Measurements from ENCODE around the gene ZNF892. TPM values are rescaled to one million over a fixed set of nuclear protein-coding genes. Genes with fewer than 3 reads are reported as not detected.

ZNF892 gene
- total and polyA plus RNA-seq, 2 of the 4 experiments (the other 2 are of a cell fraction), result 0.46 to 2.7 TPM

DNA sequence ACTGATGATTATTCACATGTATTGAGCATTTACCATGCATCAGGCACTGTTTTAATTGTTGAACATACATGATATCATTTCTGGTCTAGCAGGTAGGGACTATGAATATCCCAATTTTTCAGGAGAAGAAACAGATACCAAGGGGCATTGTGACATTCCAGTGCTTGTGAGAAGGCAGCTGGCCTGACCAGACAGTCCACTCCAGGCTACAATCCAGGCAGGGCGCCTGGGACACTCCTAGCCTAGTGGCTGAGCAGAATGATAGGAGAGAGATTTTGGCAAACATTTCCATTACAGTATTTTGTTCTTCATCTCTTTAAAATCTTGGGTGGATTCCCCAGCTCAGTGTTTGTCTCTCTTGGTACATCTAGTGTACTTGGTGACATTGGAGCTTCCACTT, 24.9 kb downstream of the ZNF892 start:
- POLR2A ChIA-PET (ENCODE audit: unreplicated experiment), result no interaction called here
- no peak for DNase-seq
- Histone ChIP-seq H3K9me3 (ENCODE audit: control insufficient read depth, insufficient read depth, low read length) (no peaks in the 10 kb centered on the region; the same call in 1 of the 2 replicates), H3K4me1 (ENCODE audit: control insufficient read depth, insufficient read depth, low read length) (no peaks in the 10 kb centered on the region), H3K4ac (ENCODE audit: low read depth, low read length) (no peak overlapping the region), H2BK15ac (ENCODE audit: low read depth, low read length) (no peak overlapping the region), H3K79me1 (ENCODE audit: low read depth in 1 of 2, low read length in 2 of 2) (no peaks in the 10 kb centered on the region), H3K27me3 (ENCODE audit: control insufficient read depth, insufficient read depth, low read length) (no peaks in the 10 kb centered on the region), H2AK5ac (ENCODE audit: low read depth, low read length) (no peak overlapping the region), H2BK120ac (ENCODE audit: low read depth, low read length) (no peak overlapping the region), H3K4me2 (ENCODE audit: low read depth, low read length) (no peak overlapping the region), H4K20me1 (ENCODE audit: insufficient read depth, low read length) (no peaks in the 10 kb centered on the region), H2BK5ac (ENCODE audit: low read depth, low read length, poor library complexity, severe bottlenecking) (no peak overlapping the region), H4K8ac (ENCODE audit: low read depth in 2 of 2, low read length in 2 of 2) (no peak overlapping the region), H2AK9ac (replicated peaks; ENCODE audit: low read depth, low read length, poor library complexity) (no peak overlapping the region), H3K18ac (ENCODE audit: low read depth, low read length) (no peak overlapping the region), H4K91ac (ENCODE audit: insufficient read depth, low read depth, low read length) (no peak overlapping the region), H3K56ac (ENCODE audit: extremely low read depth, insufficient read depth, low read length) (no peak overlapping the region), H3K4me3 (ENCODE audit: insufficient read depth, low read depth, low read length) (no peak overlapping the region), H2AFZ (replicated peaks; ENCODE audit: low read length, poor library complexity) (no peak overlapping the region), H3K27ac (ENCODE audit: insufficient read depth, low read length) (no peak overlapping the region), H3K14ac (replicated peaks; ENCODE audit: low read depth, low read length) (no peak overlapping the region), H2BK20ac (ENCODE audit: low read depth, low read length) (no peak overlapping the region), H3K36me3 (ENCODE audit: control insufficient read depth, insufficient read depth, low read length) (no peaks in the 10 kb centered on the region), H3K9ac (ENCODE audit: low read depth, low read length) (no peak overlapping the region), H3K9me1 (ENCODE audit: insufficient read depth, low read length) (no peaks in the 10 kb centered on the region), H4K5ac (ENCODE audit: low read depth, low read length) (no peak overlapping the region), H3K23ac (ENCODE audit: low read depth, low read length) (no peak overlapping the region)
- TF ChIP-seq MAFK (IDR thresholded peaks at IDR 0.05; ENCODE audit: low read depth, low read length) (no peak), CEBPB (IDR thresholded peaks at IDR 0.05; ENCODE audit: low read depth, low read length) (no peak), BHLHE40 (IDR thresholded peaks at IDR 0.05; ENCODE audit: low read depth, low read length) (no peak), RFX5 (IDR thresholded peaks at IDR 0.05; ENCODE audit: low read depth, low read length) (no peak)
- CTCF ChIA-PET, result interaction anchor here (0.9 to 1.6 kb wide), 6 partner anchors 15 to 170 kb away, joined by 3 to 10 read pairs (median 4); partner anchors contain the start of gene FAHD2A
- WGBS, 2 experiments (ENCODE audit: extremely low coverage in 2 of 2, insufficient read length in 1 of 2), result no CpG with 5 or more reads among the region's 1 CpG
- no peak for ATAC-seq (ENCODE audit: low read depth)
- dilution Hi-C loops (cut with HindIII; ENCODE audit: low sequenced_read_pairs, unreplicated experiment) (no loop called here), intact Hi-C loops (cut with micrococcal nuclease) (loop anchor here (10.0 kb wide), 1 partner anchor 713 kb away; no protein-coding TSS in a partner anchor), in situ Hi-C loops (cut with MboI; ENCODE audit: low sequenced_read_pairs) (no loop called here)
- no TSS peak for BruUV-seq (replicated peaks)
